IPS DF 4.7 (cell line): ENCODE data around the gene RPL41.
A peak's percentile ranks its signal among the peaks of the same experiment; 100 is the strongest.
"Not testable (repeated sequence)": the region's sequence is repeated elsewhere in the genome, so short reads cannot be mapped to it uniquely, and the experiment has no call there.

Experiments
- DNase-seq: peaks from one replicate; pipeline ENCODE4 v3.0.0-alpha.2; 2013; ENCODE audit warnings: low spot score; ENCODE audit errors: extremely low read depth

RPL41 gene

DNA sequence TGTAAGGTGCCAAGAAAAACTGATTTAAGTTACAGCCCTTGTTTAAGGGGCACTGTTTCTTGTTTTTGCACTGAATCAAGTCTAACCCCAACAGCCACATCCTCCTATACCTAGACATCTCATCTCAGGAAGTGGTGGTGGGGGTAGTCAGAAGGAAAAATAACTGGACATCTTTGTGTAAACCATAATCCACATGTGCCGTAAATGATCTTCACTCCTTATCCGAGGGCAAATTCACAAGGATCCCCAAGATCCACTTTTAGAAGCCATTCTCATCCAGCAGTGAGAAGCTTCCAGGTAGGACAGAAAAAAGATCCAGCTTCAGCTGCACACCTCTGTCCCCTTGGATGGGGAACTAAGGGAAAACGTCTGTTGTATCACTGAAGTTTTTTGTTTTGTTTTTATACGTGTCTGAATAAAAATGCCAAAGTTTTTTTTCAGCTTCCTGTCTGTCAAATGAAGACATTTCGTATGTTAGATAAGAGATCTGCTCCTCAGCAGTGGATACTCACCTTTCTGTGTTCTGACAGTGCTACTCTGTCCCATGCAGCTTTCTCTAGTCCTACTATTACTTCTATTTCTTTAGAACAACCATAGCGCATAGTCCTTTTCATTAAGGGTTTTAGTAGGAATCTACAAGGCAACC, 13.2 kb upstream of the RPL41 start:
- no peak for DNase-seq

DNA sequence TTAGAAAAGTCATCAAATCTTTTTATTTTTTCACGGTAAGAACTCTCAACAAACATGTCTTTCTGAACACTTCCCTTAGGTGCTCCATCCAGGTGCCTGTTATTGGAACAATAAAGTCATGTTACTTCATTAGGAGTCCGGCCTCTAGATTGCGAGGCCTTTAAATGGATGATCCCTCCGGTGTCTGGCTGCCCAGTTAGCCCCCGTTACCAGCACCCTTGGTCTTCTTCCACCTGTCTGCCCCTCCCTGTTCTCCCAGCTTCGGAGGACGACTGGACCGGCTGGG, 12.7 kb upstream of the RPL41 start:
- DNase-seq = no peak

DNA sequence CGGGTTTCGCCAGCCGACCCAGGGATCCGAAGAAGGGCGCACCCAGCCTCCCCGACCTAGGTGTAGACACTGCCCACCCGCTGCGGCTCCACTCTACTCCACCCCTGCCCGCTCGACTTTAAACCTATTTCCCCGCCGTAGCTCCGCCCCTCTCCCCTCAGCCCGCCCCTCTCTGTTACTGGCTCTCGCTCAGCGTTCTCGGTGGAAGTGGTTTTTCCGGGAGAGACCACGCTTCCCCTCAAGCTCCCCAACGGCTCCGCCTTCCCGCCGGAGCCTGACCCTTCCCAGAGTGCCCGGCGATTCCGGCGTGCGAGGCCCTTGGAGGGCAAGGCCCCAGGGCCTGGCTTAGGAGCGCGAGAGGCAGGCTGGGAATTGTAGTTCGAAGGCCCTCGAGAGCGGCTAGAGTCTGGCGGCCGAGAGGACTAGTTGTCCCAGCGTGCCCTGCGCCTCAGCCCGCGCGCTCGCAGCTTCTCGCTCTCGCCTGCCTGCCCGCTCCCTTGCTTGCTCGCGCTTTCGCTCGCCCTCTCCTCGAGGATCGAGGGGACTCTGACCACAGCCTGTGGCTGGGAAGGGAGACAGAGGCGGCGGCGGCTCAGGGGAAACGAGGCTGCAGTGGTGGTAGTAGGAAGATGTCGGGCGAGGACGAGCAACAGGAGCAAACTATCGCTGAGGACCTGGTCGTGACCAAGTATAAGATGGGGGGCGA, 12.2 kb upstream of the RPL41 start, which contains the start of gene PA2G4:
Gene PA2G4, plus strand, starts transcription at position 451 of the 706 bp plus-strand sequence. Its CDS starts 179 bp downstream, at position 630.
- peak; percentile 97 for DNase-seq

DNA sequence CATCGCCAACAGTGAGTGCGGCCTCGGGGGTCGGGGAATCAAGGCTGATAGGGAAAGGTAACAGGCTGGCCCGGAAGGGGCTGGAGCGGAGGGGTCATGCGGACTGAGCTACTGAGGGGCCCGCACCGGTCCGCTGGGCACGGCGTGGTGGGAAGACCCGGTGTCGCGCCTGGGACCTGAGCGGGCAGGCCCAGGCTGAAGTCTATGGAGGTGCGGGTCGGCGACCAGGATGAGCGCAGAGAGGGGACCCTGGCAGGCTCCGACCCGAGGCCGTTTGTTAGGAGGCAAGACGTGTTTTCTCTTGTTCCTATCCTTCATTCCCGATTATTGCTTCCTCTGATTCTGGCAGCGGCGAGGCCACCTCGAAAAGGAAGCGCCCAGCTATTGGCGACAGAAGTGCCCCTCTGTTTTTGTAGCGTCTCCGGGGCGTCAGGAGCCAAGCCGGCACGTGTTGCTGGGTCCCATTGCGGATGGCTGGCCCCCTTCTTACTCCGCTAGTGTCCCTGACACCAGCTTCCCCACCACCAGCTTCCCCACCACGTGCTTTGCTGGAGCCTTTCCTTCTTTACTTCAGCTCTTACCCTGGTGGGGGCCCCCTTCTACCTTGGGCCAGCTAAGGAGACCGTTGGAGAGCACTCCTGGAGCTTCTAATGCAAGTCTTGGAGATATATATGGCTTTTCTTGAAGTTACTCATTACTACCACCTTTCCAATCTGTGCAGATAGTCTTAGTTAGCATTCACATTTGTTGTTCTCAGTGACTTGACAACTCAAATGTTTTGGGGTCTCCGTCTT, 11.4 kb upstream of the RPL41 start:
- DNase-seq = no peak

DNA sequence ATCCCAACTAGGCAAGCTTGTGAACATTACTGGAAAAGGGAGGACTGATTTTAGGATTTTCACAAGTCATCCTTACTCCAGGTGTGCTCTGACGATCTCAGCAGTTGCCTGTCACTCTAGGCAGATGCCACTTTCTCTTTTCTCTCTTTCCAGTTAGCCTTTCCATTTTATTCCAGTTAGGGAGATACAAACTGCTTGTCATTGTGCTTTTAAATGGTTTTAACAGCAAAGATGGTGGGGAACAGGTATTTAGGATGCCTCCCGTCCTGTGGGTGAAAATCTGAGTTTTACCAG, 10.9 kb upstream of the RPL41 start:
- DNase-seq = no peak

DNA sequence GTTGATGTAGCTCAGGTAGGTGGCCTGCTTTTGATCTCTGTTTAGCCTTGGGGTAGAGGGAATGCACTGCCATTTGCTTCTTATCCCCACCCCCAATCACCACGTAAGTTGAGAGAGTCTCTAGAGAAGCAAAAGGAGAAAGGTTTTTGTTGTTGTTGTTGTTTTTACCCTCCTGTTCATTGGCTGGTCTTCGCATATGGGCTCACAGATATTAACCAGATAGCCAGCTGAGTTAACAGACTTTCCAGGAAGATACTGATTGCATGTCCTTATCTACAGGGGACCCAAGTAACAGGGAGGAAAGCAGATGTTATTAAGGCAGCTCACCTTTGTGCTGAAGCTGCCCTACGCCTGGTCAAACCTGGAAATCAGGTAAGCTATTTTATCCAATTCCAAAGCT, 9.2 kb upstream of the RPL41 start:
- DNase-seq = no peak

DNA sequence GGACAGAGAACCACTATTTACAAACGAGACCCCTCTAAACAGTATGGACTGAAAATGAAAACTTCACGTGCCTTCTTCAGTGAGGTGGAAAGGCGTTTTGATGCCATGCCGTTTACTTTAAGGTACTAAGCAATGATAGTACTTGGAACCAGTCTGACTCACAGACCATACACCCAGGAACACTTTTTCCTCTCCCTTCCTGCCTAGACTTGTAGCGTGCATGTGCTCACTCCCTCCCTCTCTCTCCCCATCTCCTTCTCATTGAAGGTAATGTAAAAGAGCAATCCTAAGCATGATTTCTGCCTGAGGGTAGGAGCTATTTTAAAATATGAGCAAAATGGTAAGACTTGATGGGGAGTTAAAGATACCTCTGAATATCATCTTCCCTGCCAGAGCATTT, 5.9 kb upstream of the RPL41 start:
- DNase-seq = no peak

DNA sequence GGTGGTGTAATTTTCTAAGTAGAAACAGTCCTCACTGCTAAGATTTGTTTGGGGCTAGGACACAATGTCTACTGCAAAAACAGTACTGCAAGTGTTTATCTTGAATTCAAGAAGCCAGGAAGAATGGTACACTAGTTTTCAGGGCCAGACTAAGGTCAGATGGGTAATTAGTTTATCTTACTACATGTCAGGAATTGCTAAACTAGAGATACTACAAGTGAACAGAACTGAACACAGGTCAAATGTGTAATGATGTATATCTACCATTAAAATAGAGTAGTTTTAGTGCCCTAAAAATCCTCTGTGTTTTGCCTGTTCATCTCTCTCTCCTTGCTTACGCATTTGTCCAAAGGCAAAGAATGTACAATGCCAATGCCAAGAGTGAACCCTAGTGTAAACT, 2.3 kb upstream of the RPL41 start:
- no peak for DNase-seq

DNA sequence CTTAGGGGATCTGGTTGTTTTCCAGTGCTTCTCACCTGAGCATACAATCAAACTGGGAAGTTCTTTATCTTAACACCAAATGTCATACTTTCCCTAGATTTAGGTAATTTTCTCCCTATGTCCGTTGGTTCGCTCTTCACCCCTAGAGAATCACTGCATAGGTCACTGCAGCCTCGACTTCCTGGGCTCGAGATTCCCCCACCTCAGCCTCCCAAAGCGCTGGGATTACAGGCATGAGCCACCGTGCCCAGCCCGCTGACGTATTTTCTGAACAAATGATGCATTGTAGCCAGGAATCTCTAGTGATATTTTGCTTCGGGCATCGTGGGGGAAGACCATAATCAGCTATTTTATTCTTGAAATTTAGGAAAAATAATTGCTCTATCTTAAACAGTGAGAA, 1.1 kb upstream of the RPL41 start:
- DNase-seq = no peak

DNA sequence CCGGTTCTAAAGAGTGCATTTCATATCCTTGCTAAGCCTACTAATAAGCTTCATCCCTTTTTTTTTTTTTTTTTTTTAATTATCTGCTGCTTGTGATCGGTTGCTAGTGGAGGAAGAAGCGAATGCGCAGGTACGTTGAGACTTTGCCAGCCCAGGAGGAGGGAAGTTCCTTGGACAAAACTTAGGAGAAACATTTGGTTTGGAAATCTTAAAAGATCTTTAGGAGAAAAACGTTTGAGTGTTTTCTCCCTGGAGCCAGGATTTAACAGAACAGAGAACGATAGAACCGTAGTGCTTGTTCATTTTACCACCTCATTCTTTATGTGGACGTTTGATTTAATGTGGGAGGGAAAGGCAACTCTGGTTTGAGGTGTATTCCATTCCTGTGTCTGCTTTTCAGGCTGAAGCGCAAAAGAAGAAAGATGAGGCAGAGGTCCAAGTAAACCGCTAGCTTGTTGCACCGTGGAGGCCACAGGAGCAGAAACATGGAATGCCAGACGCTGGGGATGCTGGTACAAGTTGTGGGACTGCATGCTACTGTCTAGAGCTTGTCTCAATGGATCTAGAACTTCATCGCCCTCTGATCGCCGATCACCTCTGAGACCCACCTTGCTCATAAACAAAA, 761 bp downstream of the RPL41 start:
- not testable (repeated sequence) for DNase-seq

DNA sequence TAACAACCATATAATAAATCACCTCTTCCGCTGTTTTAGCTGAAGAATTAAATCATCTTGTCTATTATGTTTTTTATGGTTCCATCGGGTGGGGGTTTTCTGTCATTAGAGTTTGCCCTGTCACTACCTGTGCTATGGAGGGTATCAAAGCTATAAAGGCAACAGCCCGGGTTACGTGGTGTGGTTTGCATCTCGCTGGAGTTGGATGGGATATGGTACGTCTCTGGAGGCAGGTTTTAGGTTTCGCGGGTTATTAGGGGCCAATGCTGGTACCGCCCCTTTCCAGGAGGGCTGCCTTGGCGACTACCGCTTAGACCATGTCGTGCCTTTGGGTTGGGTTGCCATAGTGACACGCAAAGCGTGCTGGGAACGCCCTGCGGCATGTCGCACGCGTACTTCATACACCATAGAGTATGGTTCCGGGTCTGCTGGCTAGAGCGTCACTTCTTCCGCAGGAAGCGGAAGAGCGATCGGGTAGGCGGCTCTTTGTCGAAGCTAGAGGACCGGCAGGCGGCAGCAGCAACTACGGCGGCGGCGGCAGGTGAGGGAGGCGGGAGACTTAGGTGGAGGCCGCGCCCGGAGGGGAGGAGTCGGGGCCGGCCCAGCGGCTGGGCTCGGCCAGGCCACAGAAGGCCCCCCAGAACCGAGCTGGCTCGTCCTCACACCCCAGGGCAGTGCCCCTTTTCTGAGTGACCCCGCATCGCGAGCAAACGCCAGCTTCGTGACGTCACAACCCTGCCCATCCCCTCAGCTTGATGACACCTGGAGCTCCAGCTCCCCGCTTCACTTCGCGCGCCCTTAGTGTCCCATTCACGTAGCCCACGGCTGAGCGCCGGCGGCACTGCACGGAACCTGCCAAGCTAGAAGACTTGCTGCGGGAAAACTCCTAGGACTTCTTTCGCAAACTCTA, 1.6 kb downstream of the RPL41 start, which contains the start of gene ZC3H10:
Gene ZC3H10, plus strand, starts transcription at position 489 of the 910 bp plus-strand sequence. CDS start 2,297 bp downstream, outside the sequence.
- peak; percentile 99 for DNase-seq

DNA sequence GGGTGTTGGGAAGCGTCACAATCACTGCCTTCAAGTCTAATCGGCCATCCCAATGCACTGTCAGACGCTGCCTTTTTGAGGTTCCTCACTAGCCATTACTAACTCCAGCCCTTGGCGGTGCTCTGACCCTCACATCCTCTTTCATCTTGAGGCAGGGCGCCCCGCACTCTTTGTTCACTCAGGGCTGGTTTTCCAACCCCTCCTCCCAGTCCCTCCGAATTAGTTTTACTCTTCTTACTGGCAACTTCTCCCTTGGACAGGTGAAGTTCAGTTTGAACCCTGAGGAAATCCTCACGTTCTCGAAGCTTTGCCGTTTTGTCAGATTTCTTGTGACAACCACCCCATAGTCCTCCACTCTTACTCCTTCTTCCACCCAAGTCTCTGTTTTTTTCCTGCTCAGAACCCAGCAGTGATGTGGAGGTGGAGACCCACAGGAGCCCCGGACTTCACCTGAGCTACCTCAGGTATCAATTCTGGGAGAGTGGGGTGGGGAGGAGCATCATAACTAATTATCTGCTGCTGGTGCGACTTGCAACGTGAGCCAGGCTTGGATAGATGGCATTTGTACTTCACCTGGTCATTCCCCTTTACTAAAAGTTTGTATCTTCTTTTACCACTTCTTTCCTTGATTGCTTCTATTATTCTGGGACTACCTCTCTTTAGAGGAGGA, 2.4 kb downstream of the RPL41 start:
- no peak for DNase-seq

DNA sequence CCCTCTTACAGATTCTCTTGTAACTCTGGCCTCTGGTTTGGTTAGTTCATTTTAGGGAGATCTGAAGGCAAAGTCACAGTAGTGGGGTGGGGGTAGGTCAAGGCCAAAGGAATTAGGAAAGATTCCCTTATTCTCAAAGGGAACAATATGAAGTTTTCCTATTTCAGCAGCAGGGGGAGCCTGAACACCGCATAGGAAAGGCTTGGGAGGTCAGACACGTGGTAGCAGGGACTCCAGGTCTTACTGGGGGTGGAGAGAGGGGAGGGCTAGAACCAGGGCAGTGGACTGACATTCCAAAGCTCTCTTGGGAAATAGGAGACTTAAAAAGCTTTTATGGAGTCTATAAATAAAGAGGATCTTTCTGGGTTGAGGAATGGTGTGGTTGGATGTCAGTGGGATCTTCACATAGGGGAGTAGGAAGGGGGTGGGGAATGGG, 2.9 kb downstream of the RPL41 start:
- DNase-seq = peak; percentile 79

DNA sequence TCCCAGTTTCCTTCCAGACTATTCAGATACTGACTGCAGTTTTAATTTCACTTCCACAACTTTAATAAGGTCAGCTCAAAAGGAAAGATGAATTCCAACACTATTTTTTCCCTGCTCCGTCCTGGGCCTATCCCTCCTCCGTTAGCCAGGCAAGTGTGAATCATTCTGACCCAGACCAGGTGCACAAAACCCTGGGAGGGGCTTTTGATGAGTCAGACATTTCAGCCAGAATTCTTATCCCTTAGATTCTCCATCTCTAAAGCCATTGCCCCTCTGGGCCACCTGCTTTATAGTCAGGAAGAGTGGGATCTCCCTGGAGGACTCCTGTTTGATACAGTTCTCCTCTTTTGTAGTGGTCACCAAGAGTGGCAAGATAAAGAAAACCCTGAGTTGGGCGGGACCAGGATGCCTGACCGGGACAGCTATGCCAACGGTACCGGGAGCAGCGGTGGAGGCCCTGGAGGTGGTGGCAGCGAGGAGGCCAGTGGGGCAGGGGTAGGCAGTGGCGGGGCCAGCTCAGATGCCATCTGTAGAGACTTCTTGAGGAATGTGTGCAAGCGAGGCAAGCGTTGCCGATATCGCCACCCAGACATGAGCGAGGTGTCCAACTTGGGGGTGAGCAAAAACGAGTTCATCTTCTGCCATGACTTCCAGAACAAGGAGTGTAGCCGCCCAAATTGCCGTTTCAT, 3.9 kb downstream of the RPL41 start:
- DNase-seq = no peak

DNA sequence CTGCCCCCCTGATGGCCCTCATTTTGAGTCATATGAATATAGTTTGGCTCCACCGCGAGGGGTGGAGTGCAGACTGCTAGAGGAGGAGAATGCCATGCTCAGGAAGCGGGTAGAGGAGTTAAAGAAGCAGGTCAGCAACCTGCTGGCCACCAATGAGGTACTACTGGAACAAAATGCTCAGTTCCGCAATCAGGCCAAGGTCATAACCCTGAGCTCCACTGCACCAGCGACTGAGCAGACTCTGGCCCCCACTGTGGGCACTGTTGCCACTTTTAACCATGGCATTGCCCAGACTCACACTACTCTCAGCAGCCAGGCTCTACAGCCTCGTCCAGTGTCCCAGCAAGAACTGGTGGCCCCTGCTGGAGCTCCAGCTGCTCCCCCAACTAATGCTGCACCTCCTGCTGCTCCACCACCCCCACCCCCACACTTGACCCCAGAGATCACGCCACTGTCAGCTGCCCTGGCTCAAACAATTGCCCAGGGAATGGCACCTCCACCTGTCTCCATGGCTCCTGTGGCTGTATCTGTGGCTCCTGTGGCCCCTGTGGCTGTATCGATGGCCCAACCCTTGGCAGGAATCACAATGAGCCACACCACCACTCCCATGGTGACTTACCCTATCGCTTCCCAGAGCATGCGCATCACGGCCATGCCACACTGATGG, 4.9 kb downstream of the RPL41 start:
- DNase-seq = no peak

DNA sequence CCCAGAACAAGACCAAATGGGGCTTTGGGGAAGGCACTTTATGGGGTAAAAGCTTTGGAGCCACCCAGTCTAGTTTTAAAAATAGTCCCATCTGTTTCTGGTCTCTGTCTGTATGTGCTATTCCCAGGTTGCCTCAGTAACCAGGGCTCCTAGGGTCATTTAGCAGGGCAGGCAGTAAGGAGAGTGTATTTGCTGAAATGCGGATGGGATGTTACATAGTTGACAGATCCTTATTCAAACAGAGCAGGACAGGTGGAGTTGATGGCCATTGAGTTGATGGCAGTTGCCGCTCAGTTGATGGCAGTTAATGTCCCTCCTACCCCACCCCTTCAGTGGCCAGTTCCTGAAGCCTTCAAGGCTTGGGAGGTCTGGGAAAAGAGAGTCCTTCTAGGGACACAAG, 6.2 kb downstream of the RPL41 start:
- no peak for DNase-seq

DNA sequence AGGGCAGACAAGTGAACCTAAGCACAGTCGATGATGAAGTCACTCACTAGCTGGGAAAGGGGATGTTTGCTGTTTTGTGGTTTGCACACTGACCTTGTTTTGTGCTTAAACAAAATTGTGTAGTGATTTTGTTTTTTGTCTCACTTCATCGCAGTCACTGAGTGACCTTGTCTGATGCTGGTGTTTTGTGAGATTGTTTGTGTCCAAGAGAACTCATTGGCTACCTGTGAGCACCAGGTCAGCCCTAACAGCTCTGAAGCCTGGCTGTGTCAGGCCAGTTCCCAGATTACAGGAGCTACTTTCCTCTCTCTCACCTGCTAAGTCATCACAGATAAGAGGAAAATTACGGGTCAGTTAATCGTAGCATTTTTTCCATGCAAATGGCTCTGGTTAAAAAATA, 7.7 kb downstream of the RPL41 start:
- DNase-seq = no peak

DNA sequence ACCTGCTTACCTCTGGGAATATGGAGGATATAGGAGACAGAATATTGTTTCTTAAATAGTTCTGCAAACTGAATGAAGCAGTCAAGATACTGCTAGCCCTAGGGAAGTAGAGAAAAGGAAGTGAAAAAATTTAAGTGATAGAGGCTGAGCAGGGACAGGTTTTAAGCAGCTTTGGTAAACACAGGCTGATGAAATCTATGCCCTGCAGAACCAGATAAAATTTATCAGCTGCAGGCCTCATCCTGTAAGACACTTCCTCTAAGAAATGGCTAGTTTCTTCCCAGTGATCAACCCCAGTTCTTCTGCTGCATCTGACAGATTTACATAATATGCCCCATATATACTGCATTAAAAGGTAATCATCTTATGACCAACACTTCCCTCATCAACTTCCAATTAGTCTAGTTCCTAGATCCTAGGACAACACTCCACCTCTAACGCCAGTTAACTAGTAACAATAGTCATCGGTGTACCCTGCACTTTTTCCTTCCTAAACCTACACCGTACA, 10.4 kb downstream of the RPL41 start:
- DNase-seq = no peak

DNA sequence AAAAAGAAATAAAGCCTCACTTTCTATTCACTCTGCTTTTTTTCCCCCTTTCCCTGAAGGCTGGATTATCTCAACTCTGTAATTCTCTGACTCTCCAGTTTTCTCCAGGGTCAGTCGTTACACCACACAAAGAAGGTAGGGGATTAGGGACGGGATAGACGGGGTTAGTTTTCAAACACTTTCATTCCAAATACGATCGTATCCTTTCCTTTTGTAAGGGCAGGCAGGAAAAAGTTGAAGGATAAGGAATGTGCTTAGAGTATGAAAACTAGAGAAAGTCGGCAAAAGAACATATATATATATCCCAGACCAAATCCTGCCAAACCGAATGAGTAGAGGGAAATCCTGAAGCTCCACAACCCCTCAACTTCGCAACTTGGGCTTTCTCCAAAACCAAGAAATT, 11.1 kb downstream of the RPL41 start:
- DNase-seq = no peak
